ENCODE results near the gene NCOA7.
"Not testable (repeated sequence)": the region's sequence is repeated elsewhere in the genome, so short reads cannot be mapped to it uniquely, and the experiment has no call there.

The NCOA7 gene

GRCh38 chr6:125918681-125919566 is 128.2 kb downstream of the NCOA7 start:
- peak; percentile 67 for DNase-seq (ENCODE audit: low spot score)

DNA sequence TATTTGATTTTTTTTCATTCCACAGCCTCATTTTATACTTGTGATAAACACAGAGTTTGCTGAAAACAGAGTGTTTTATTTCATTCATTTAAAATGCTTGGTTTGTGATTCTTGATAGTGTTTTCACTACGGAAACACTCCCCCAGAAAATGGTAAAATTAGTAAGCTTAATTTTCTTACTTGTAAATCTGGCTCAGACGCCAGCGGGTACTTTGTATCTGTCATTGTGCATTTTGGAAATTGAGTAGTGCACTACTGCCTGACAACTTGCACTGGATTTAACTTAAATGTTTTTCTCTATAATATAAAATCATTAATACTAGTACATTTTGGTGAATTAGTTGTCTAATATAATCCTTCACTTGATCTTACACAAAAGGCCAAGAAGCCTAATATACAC is 128.9 kb downstream of the NCOA7 start:
- DNase-seq (ENCODE audit: low spot score), result no peak

GRCh38 chr6:125922322-125922860 is 131.6 kb downstream of the NCOA7 start:
- DNase-seq (ENCODE audit: low spot score), result no peak

DNA sequence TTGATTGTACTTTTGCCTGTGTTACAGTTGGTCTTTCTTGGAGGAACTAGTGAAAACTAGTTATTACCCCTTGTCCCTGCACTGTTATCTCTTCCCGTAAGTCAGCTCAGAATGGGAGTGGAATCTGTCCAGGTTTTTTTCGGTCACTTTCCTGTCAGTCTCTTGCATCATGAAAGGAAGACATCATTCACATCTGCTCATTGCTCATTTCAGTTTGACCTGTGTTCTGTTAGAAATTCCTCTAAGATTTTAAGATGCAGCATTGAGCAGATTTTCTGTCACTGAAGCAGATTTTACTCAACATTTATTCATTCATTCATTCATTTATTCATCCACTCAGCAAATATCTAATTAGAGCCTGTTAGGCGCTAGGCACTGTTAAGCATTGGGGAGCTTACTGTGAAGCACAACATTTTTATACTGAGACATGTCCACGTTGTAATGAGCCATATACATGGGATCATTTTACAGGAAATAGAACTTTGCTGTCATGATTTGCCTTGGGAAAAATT is 132.7 kb downstream of the NCOA7 start:
- no peak for DNase-seq (ENCODE audit: low spot score)

- DNase-seq (ENCODE audit: low spot score), result peak; percentile 4
Observed at GRCh38 chr6:125924169-125924568, 133.4 kb downstream of the NCOA7 start.

DNA sequence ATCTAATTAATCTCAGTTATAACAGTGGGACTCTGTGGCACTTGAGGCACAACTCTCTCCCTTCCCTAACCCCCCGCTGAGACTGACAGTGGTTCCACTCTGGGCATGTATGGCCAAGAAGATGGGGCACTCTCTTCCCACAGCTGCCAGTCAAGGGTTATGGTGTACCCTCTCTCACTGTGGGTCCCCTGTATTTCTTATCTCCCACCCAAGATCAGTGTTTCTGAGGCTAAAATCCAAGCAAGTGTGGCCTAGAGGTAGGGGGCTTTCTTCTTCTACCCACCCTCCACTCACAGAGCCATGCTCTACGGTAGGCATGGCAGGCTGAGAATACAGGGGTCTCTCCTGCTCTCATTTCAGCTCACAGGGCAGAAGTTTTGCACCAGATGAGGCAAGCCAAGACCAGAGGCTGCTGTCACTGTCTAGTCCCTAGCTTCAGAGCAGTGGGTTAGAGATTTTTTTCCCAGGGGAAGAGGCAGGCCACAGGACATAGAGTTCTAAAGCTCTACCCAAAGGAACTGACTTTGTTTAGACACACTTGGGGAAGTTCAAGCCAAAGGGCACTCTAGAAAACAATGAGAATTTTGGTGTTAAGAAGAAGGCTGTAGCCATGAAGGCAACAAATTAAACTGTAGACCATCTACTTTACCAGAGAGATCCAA is 134.1 kb downstream of the NCOA7 start:
- no peak for DNase-seq (ENCODE audit: low spot score)

- no peak for DNase-seq (ENCODE audit: low spot score)
Observed at GRCh38 chr6:125926711-125927110, 136.0 kb downstream of the NCOA7 start.

DNA sequence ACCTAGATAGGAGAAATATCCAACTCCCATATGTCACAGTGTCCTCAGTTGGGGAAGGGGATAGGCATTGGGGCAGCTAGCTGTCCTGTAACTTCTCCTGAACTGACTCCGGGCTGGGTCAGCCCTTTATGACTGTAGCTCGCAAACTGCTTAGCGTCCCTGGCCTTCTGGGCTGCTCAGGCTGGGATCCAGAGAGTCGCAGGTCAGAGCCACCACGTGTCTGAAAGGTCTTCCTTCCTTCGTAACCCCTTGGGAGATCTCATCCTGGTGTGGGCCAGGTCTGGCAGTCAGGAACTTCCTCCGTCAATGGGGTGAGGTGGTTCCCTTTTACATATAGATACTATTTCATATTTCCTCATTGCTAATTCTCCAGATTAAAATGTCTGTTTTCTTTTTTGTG is 137.0 kb downstream of the NCOA7 start:
- no peak for DNase-seq (ENCODE audit: low spot score)

- DNase-seq (ENCODE audit: low spot score), result no peak
Observed at GRCh38 chr6:125930765-125931418, 140.1 kb downstream of the NCOA7 start.

DNA sequence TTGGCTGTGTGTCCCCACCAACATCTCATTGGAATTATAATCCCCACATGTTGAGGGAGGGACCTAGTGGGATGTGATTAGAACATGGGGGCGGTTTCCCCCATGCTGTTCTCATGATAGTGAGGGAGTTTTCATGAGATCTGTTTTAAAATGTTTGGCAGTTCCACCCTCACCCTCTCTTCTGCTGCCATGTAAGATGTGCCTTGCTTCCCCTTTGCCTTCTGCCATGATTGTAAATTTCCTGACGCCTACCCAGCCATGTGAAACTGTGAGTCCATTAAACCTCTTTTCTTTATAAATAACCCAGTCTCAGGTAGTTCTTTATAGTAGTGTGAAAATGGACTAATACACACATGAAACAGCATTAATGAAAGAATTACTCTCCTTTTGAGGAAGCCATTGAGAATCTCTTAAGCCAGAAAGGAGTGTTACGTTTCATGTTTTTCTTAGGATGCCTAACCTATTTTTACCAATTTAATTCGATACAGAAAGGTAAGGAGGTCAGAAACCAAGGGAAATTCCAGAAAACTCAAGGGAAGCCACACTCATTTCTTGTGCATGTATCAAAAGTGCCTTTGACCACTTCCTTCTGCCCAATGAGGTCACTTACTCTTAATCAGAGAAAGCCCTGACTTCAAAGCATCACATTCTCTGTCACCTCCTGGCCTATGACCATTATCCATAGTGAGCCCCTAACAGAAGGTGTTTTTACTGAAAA is 141.1 kb downstream of the NCOA7 start:
- DNase-seq (ENCODE audit: low spot score), result no peak

DNA sequence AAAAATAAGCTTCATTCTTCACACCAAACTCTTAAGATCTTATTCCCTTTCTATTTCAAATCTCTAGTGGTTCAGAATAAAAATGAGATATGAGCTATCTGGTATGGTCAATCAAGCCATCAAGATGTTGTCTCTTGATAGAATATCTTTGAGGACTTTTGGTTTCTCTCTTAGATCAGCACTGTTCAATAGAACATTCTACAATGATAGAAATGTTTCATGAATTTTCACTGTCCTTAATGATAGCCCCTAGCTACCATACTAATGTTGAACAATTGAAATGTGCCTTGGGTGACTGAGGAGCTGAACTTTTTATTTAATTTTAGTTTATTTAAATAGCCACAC is 141.7 kb downstream of the NCOA7 start:
- DNase-seq (ENCODE audit: low spot score), result no peak

DNA sequence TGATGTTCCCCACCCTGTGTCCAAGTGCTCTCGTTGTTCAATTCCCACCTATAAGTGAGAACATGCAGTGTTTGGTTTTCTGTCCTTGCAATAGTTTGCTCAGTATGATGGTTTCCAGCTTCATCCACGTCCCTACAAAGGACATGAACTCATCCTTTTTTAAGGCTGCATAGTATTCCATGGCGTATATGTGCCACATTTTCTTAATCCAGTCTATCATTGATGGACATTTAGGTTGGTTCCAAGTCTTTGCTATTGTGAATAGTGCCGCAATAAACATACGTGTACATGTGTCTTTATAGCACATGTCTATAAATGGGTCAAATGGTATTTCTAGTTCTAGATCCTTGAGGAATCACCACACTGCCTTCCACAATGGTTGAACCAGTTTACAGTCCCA is 144.8 kb downstream of the NCOA7 start:
- DNase-seq (ENCODE audit: low spot score), result not testable (repeated sequence)

DNA sequence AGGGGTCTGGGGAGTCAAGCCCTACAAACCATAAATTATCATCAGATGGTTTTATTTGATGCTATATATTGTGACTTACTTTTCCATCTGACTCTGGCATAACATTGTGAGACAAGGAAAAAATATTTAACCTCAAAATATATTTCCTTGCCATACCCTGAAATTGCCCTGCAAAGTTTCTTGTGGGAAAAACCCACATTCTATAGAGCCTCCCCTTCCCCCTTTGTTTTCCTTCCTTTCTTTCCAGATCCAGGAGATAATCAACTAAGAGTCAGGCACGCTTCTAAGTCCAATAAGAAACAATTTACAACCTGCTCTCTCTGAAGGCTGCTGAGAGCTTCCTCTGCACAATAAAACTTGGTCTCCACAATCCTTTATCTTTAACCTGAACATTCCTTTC is 148.3 kb downstream of the NCOA7 start:
- DNase-seq (ENCODE audit: low spot score), result no peak

GRCh38 chr6:125939791-125940190 is 149.0 kb downstream of the NCOA7 start:
- no peak for DNase-seq (ENCODE audit: low spot score)

DNA sequence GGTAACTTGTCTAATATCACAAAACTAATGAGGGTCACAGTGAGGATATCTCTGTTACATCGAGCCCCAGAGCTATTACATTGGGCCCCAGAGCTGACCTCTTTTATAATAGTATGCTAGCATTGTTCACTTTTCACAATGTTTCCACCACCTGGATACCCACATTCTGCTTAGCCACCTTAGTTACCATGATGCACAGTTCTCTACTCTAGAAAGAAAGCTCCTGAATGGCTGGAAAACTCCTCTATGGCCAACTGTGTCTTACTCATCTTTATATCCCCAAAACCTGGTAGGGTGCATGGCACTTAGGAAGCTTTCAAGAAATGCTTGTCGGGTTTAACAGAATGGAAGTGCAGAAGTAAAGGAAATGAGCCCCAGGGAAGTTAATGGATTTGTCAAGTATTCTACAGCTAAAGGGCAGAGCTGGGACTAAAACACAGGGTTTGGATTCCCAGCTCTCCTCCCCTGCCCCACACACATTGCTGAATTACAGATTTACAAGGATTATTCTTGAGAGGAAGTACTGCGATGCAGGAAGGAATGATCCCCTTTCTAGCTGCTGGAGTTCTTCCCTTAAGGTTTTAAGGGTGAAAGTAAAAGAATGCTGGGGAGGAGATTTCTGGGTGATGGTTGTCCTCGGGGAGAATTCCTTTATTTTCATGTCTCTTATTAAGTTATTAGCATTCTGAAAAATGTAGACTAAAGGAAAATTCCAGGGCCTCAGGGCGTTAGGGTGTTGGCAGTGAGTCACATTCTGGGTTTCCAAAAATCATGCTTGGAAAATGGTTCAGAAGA is 149.7 kb downstream of the NCOA7 start:
- DNase-seq (ENCODE audit: low spot score), result no peak

- DNase-seq (ENCODE audit: low spot score), result no peak
Observed at GRCh38 chr6:125942672-125943527, 152.1 kb downstream of the NCOA7 start.

GRCh38 chr6:125943528-125944433 is 153.0 kb downstream of the NCOA7 start:
- no peak for DNase-seq (ENCODE audit: low spot score)

DNA sequence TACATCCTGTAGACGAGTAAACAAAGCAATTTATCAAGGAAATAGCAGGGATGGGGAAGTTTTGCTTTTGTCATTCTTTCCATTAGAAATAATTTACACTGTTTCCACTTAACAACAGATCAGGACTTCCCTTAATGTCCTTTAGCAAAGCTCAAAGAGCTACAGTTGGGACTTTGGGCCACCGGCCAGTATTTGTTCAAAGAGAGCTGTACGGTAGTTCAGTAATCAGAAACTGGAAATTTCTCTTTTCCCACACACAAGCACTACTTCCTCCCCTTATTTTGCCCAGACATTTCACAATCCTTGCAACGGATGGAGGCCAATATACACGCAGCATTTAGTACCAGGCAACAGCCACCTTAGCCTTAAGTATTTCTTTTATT is 153.7 kb downstream of the NCOA7 start:
- no peak for DNase-seq (ENCODE audit: low spot score)

DNA sequence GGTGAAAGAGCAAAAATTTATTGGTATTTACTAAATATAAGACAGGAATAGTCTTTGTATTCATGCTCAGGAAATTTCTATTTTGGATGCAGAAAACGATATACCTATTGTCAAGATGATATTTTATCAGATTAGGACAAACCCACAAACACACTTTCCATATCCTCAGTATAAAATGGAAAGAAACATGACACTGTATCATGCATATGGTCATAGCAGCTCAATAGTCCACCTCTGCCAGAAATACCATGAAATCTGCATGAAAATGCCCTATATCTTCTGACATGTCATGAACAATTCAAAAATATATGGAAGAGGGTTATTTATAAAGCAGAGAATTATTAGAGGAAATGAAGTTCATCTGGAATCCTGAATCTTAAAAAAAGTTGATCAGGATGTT is 154.1 kb downstream of the NCOA7 start:
- no peak for DNase-seq (ENCODE audit: low spot score)
